Measurements from ENCODE around the gene SMS. TPM values are rescaled to one million over a fixed set of nuclear protein-coding genes. Genes with fewer than 3 reads are reported as not detected.

Gene SMS
- total RNA-seq: 153 and 180 TPM in 2 replicates

DNA sequence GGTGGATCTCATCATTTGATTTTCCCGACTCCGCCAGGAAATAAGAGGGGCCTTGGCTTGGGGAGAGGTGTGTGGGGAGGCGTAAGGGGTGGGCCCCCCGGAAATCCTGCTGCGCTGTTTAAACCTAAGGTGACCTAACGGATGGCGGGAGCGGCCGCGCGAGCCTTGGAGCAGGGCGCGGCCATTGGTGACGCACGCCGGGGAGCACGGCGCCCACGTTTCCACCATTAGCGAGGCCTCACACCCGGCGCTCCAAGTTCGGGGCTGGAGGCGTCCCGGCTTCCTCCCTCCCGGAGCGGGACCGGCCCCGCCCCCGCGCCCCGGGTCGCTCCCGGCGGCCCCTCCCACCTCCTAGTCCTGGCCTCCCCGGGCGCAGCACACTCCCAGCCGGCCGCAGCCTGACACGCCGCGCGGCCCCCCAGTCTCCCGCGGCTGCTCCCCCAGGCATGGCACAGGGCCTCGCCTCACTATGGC lies at the start of gene SMS:
Gene SMS, plus strand, starts transcription at position 354 of the 474 bp plus-strand sequence. Its CDS starts 116 bp downstream, at position 470.

DNA sequence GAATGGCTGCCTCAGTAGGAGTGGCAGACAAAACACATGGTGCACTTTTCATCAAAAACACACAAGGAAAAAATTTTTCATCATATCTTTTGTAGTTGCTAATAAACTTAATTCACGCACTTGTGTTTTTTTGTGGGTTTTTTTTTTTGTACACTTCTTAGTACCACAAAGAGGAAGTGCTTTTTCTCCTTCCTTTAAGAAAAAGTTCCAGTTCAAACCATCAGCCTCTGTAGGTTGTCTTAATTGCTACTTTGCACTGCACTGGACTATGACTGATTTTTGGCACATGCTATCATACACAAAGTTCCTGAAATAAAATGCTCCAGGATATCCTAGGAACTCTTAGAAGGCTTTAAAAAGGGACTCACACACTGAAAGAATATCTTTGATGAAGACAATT lies 91.6 kb downstream of the SMS start, which contains the start of gene PHEX:
Gene PHEX, plus strand, starts transcription at position 242 of the 400 bp plus-strand sequence. CDS start 681 bp downstream, outside the sequence.

Other genes with a start within 250 kb of the SMS start
- not detected in 2 replicates for gene SMPX, start 182.6 kb upstream of the SMS start, total RNA-seq
- 3.9 and 6.8 TPM in 2 replicates for gene MBTPS2, start 101.1 kb upstream of the SMS start, total RNA-seq
- 0.94 and 1.4 TPM in 2 replicates for gene YY2, start 84.7 kb upstream of the SMS start, total RNA-seq
- 0.95 and 1.9 TPM in 2 replicates for gene PHEX, start 91.6 kb downstream of the SMS start, total RNA-seq